ENCODE results near the gene CD209.
"Not testable (repeated sequence)": the region's sequence is repeated elsewhere in the genome, so short reads cannot be mapped to it uniquely, and the experiment has no call there.

Gene CD209

GRCh38 chr19:7746903-7747884, at the start of gene CD209:
Gene CD209 (minus strand): TSS chr19:7747534. CDS start chr19:7747511, 23 bp downstream.
- H3K4me3 ChIP-seq (ENCODE audit: low read depth, low read length), result no peak within 1 kb of the TSS
- no peak for TF ChIP-seq CTCF (IDR thresholded peaks at IDR 0.05; ENCODE audit: low read depth, low read length)
- no peak for DNase-seq
- H3K36me3 ChIP-seq, result no peaks in the 10 kb centered on the region
- H3K27ac ChIP-seq, result no peak within 1 kb of the TSS
- peaks cover 3% of the 10 kb centered on the region for H3K9me3 ChIP-seq (ENCODE audit: severe bottlenecking)
- no peaks in the 10 kb centered on the region for H3K27me3 ChIP-seq (ENCODE audit: insufficient read depth, low read depth, severe bottlenecking)

- no peak overlapping the region for H3K4me3 ChIP-seq (ENCODE audit: low read depth, low read length)
- H3K27ac ChIP-seq, result no peak overlapping the region
- no peak for TF ChIP-seq CTCF (IDR thresholded peaks at IDR 0.05; ENCODE audit: low read depth, low read length)
- no peaks in the 10 kb centered on the region for H3K9me3 ChIP-seq (ENCODE audit: severe bottlenecking)
- DNase-seq, result no peak
- H3K27me3 ChIP-seq (ENCODE audit: insufficient read depth, low read depth, severe bottlenecking), result no peaks in the 10 kb centered on the region
- H3K36me3 ChIP-seq, result no peaks in the 10 kb centered on the region
Observed at GRCh38 chr19:7795555-7796161, 48.3 kb upstream of the CD209 start.

GRCh38 chr19:7793493-7793892, 46.2 kb upstream of the CD209 start:
- no peak for TF ChIP-seq CTCF (IDR thresholded peaks at IDR 0.05; ENCODE audit: low read depth, low read length)
- no peak overlapping the region for H3K27ac ChIP-seq
- H3K9me3 ChIP-seq (ENCODE audit: severe bottlenecking), result no peaks in the 10 kb centered on the region
- H3K27me3 ChIP-seq (ENCODE audit: insufficient read depth, low read depth, severe bottlenecking), result no peaks in the 10 kb centered on the region
- DNase-seq, result no peak
- no peak overlapping the region for H3K4me3 ChIP-seq (ENCODE audit: low read depth, low read length)
- H3K36me3 ChIP-seq, result no peaks in the 10 kb centered on the region

GRCh38 chr19:7792701-7793100, 45.4 kb upstream of the CD209 start:
- DNase-seq, result not testable (repeated sequence)

GRCh38 chr19:7792281-7792680, 44.9 kb upstream of the CD209 start:
- no peak for TF ChIP-seq CTCF (IDR thresholded peaks at IDR 0.05; ENCODE audit: low read depth, low read length)
- no peak overlapping the region for H3K4me3 ChIP-seq (ENCODE audit: low read depth, low read length)
- no peak for DNase-seq
- H3K27me3 ChIP-seq (ENCODE audit: insufficient read depth, low read depth, severe bottlenecking), result no peaks in the 10 kb centered on the region
- no peaks in the 10 kb centered on the region for H3K36me3 ChIP-seq
- no peaks in the 10 kb centered on the region for H3K9me3 ChIP-seq (ENCODE audit: severe bottlenecking)
- H3K27ac ChIP-seq, result no peak overlapping the region

More at GRCh38 chr19:7792701-7793100, 45.4 kb upstream of the CD209 start:
- H3K27ac ChIP-seq; H3K36me3 ChIP-seq; H3K9me3 ChIP-seq (ENCODE audit: severe bottlenecking); H3K4me3 ChIP-seq (ENCODE audit: low read depth, low read length); H3K27me3 ChIP-seq (ENCODE audit: insufficient read depth, low read depth, severe bottlenecking): not testable (repeated sequence)

- Histone ChIP-seq H3K27me3 (ENCODE audit: insufficient read depth, low read depth, severe bottlenecking) (no peaks in the 10 kb centered on the region), H3K27ac (no peak overlapping the region), H3K36me3 (no peaks in the 10 kb centered on the region), H3K9me3 (ENCODE audit: severe bottlenecking) (no peaks in the 10 kb centered on the region), H3K4me3 (ENCODE audit: low read depth, low read length) (no peak overlapping the region)
- TF ChIP-seq CTCF (IDR thresholded peaks at IDR 0.05; ENCODE audit: low read depth, low read length), result no peak
- no peak for DNase-seq
Observed at GRCh38 chr19:7790416-7790815, 43.1 kb upstream of the CD209 start.

Measured in WERI-Rb-1 (cell line).